Endometrial microvascular endothelial cells (primary cell): Measurements from ENCODE around the gene TMEM115. TPM values are rescaled to one million over a fixed set of nuclear protein-coding genes. Genes with fewer than 3 reads are reported as not detected.
"Not testable (repeated sequence)": the region's sequence is repeated elsewhere in the genome, so short reads cannot be mapped to it uniquely, and the experiment has no call there.

Source experiments
- in situ Hi-C: cut with HindIII; loops from 2 replicates; pipeline ENCODE4 v1.10.0; 2017; ENCODE audit warnings: low sequenced_read_pairs, low pct_unique_long_range_greater_than_20kb; ENCODE audit errors: inconsistent ontology term
- total RNA-seq: library from RNA; depleted of rRNA; stranded (reverse); fragments of >200 nt; gene quantifications from one replicate; pipeline ENCODE4 v1.2.3, GENCODE V29; 2015; ENCODE audit errors: inconsistent ontology term

The TMEM115 gene
- total RNA-seq, 1 donor from 2014 or later: 83.0 TPM

DNA sequence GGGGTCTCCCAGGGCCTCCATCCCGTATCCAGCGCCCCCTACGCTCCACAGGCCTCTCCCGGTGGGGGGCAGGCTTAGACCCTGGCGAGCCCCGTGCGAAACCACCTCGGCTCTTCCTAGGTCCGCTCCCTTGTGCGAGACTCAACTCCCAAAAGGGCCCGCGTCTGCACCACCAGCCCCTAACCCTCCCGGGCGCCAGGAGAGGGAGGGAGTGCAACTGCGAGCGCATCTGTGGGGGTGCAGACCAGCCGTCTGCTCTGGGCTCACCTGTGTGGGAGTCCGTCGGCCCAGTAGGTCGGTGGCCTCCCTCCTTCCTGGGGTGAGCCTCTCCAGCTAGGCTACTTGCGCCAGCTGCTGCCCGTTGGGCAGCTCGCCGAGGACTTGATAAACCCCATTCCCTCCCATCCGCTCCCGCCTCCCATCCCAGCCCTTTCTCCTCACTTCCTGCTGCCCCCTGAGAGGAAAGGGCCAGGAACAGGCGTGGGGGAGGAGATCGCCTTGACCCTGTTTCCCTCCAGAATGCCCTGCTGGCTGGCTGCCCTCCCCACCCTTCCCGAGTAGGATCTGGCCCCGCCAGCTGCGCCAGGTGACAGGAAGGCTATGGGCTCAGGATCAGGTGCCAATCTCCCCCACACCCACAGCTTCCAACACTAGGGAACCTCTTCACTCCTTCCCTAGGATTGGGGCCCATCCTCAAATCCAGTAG, 36.8 kb downstream of the TMEM115 start, which contains the start of gene HYAL2:
Gene HYAL2 (minus strand): TSS at position 360 of the 706 bp plus-strand sequence. CDS start 2,256 bp downstream, outside the sequence.
- in situ Hi-C loops: no loop called here

DNA sequence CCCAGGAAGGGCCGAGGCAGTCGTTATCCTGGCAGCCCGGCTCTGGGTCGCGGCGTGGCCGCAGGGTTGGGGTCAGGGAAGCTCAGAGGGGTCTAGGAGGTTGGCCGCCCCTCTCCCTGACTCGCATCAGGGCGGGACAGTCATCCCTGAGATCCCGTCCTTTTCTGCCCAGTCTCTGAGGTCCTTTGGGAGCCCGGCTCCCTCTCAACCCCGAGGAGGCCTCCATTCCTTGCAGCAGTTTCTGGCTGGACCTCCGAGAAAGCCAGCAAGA, 37.3 kb downstream of the TMEM115 start:
- in situ Hi-C loops: no loop called here

DNA sequence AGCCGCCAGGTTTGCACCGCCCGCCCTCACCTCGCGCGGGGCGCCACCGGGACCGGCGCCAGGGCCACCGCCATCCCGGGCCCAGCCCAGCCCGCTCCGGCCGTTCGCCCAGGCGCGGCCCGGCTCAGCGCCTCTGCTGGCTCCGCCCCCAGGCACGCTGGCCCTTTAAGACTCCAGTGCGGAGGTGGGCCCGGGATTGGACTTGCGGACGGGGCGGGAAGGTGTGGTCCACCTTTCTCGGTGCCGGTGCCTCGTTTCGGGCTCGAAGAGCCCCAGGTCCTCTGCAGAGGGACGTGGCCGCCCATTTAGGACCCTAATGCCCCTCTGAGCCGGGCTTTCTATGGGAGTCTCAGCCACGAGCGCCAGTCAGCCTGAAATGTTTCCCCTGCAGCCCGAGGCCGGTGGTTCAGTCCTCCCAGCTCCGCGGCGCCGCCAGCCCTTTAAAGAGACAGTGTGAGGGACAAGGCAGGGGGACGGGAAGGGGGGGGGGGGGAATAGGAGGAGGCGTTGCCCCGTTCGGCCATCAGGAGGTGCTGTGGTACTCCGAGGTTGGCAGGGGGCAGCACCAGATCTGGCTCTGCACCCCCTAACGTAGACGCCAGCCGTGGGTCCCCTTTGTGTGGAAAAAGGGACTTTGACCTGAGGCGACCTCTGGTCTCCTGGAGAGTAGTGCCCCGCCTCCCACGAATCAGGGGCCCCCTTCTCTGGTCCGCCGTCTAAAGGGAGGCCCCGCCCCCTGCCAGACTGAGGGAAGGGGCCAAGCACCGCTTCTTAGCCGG, 37.8 kb downstream of the TMEM115 start:
- in situ Hi-C loops: no loop called here

DNA sequence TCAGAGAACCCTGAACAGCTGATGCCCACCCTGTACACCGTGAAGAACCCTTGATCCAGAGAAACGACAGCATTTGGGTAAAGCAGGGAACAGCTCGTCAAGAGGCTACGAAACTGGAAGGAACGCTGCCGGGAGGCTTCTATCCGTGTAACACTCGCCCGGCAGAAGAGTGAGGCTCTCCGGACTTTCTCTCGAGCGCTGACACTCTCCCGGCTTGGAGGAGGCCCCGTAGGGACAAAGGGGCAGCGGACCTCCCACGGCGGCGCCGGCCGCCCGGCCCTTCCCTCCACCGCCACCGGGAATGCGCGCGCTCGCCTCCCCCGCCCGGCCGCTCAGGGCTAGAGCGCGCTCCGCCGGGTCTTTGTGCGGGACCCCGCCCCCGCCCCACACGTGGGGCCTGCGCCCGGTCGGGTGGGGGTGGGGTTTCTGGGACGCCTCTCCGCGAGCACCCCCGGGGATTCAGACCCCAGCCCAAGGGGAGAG, 38.4 kb downstream of the TMEM115 start:
- in situ Hi-C loops: no loop called here

DNA sequence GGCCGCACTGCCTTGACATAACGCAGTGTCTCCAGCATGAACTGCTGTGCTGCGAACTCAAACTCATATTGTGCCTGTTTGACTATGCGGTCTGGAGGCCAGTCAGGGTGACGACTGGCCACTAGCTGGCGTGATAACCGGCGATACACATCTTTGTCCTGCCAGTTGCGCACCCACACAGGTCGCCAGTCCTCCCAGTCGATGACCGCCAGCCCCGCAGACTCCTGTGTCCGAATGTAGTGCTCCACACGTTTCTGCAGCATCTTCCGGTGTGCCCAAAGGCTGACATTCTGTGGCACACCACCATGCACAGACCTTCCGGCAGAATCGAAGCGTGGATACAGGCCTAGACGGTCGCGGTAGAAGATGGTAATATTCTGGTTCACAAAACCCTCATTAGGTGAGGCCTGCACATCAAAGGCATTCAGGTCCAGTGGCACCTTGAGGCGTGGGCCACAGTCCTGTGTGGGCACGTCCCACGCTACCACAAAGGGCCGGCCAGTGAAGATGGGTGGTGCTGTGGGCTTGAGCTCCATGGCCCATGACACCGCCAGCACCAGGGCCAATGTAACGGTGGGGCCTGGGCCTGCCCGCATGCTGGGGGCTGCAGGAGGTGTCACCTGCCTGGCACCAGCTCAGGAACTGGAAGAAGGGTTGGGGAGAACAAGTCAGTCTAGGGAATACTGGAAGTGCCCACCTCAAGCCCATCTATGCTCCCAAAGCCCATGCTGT, 39.3 kb downstream of the TMEM115 start:
- in situ Hi-C loops: no loop called here

DNA sequence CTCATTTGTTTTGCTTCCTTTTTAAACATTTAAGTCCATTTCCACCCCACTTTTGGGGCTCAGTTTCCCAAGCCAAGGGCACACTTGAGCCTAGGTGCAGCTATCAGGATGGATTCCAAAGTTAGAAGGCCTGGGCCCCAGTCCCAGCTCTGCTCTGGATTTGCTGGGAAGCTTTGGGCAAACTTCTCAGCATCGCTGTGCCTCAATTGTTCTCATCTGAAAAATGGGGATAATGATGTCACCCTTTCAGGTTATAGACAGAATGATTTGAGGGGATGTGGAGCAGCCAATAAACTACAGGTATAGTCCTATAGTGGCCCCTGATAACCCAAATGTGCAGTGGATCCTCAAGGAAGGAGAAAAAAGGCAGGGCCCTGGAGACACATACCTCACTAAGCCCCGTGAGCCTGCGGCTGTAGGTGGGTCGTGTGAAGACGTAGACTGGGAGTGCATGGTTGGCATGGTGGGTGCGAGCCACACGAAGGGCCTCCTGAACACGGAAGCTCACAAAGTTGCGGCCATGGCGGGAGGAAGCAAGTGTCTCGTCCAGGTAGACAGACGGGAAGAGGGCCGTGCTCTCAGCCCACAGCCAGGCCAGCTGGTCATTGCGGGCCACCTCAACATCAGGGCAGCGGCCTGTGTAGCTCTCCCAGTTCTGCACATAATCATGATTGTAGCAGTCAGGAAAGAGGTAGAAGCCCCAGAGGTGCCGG, 40.0 kb downstream of the TMEM115 start:
- in situ Hi-C loops: no loop called here

DNA sequence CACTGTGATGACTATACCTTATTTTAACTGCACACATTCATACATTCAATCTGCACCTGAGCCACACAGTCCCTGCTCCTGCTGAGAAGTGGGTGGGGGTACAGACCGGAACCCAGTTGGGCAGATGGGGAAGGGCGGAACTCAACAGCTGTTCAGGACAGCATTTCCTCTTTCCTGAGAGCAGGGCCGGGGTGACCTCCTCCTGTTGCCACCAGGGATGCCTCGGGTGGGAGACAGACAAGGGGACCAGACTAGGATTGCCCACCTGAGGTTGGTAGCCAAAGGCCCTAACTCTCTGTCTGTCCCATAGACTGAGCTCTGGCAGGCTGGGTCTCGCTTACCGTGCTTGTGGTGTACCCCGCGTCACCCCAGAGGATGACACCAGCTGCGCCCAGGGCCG, 40.7 kb downstream of the TMEM115 start:
- in situ Hi-C loops: no loop called here

DNA sequence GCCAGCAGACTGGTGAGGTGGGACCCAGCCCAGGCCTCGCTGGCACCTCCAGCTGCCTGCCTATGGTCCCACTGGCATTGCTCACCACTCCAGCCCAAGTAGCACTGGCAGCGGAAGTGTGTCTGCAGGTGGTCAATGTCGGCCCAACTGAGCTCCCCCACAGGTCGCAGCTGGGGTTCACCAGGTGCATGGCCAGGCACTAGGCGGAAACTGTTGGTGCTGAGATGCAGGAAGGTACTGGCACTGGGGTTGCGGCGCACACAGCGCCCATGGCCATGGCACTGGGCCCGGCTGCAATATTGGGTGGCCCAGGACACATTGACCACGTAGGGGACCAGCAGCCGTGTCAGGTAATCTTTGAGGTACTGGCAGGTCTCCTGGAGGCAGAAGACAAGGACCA, 41.2 kb downstream of the TMEM115 start:
- in situ Hi-C loops: no loop called here

DNA sequence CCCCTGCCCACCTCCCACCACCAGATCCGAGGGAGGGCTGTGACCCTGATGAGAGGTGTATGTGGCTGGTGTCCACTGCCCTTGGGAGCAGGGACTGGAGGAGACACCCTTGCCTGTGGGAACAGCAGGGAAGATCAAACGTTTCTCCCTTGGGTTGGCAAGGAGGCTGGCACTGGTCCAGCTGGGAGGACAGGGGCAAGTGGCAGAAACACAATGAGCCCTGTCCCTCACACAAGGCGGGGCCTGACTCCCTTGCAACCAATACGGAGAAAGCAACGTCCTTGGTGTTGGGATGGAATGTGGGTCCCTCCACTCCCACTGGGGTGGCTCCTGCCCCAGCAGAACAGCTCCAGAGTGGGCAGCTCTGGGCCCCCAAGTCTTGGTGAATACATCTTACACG, 42.0 kb downstream of the TMEM115 start:
- in situ Hi-C loops: no loop called here

DNA sequence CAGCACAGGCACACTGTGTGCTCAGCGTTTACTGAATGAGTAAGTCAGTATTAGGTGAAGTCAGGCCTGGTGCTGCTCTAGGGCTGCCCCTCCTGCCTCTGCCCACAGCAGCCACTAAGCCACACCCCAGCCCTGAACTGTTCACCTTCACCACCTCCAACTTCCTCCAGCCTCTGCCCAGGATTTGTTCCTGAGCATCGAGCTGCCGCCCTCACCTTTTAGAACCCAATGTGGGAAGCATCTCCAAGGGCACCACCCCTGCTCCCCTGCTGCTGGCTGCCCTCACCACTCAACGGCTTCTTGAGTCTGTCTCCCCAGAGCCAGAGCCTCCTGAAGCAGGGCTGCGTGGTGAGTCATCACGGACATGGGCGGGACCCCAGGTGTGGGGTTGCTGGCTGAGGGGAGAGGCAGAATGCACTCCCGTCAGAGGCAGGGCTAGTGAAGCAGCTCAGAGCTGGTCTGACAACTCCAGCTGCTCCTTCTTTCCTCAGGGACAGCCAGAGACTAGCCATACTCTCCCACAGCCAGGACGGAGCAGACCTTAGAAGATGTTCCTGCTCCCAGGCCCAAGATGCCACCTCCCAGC, 42.6 kb downstream of the TMEM115 start:
- in situ Hi-C loops: no loop called here

DNA sequence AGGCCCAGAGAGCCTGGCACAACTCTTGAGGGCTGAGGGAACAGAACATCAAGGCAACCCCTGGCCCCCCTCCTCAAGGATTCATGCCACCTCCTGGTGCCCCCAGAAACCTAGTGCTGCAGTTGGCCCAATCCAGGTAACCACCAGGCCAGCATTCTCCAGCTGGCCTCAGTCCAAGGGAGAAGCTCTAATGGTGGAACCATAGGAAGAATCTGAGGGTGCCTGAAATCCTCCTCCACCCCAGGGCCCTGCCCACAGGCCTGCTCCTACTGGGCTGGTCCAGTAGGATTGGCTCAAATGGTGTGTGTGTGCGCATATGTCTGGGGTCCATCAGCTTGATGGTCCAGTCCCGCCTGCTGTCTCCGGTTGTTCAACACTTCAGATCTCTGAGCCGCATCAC, 44.5 kb downstream of the TMEM115 start:
- in situ Hi-C loops: no loop called here

DNA sequence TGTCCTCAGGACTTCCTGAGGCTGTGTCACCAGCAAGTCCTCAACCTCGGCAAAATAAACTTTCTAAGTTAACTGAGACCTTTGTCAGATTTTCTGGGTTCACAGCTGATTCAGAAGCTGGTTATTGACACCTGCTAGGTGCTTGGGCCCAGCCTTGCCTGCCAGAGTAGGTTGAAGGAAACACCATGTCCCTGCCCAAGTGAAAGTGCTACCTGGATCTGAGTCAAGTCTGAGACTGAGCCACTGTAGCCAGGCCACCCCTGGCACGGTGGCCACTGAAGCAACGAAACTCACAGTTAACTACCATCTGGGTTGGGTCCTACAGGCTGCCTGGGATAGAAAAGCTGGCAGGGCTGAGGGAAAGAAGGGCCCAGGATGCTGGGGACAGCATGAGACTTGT, 45.0 kb downstream of the TMEM115 start:
- in situ Hi-C loops: no loop called here

DNA sequence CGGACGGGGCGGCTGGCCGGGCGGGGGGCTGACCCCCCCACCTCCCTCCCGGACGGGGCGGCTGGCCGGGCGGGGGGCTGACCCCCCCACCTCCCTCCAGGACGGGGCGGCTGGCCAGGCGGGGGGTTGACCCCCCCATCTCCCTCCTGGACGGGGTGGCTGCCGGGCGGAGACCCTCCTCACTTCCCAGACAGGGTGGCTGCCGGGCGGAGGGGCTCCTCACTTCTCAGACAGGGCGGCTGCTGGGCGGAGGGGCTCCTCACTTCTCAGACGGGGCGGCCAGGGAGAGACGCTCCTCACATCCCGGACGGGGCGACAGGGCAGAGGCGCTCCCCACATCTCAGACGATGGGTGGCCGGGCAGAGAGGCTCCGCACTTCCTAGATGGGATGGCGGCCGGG, 47.3 kb downstream of the TMEM115 start:
- in situ Hi-C loops: not testable (repeated sequence)

Other genes starting within 250 kb of the TMEM115 start
- gene SEMA3F, start 204.2 kb downstream of the TMEM115 start, total RNA-seq: 263 TPM
- gene GNAT1, start 167.9 kb downstream of the TMEM115 start, total RNA-seq: not detected
- not detected for gene SLC38A3, start 154.2 kb downstream of the TMEM115 start, total RNA-seq
- gene GNAI2, start 123.3 kb downstream of the TMEM115 start, total RNA-seq: 611 TPM
- 0.19 TPM for gene SEMA3B, start 90.4 kb downstream of the TMEM115 start, total RNA-seq
- gene LSMEM2, start 80.4 kb downstream of the TMEM115 start, total RNA-seq: not detected
- 188 TPM for gene IFRD2, start 67.1 kb downstream of the TMEM115 start, total RNA-seq
- 7.3 TPM for gene HYAL3, start 60.1 kb downstream of the TMEM115 start, total RNA-seq
- gene NAA80, start 60.1 kb downstream of the TMEM115 start, total RNA-seq: 11.2 TPM
- 10.3 TPM for gene HYAL1, start 55.9 kb downstream of the TMEM115 start, total RNA-seq
- 432 TPM for gene HYAL2, start 36.8 kb downstream of the TMEM115 start, total RNA-seq
- 40.9 TPM for gene TUSC2, start 31.3 kb downstream of the TMEM115 start, total RNA-seq
- gene RASSF1, start 18.7 kb downstream of the TMEM115 start, total RNA-seq: 24.7 TPM
- gene ZMYND10, start 13.8 kb downstream of the TMEM115 start, total RNA-seq: not detected
- 13.6 TPM for gene NPRL2, start 8.7 kb downstream of the TMEM115 start, total RNA-seq
- gene CYB561D2, start 8.7 kb downstream of the TMEM115 start, total RNA-seq: 40.8 TPM
- gene CACNA2D2, start 144.1 kb upstream of the TMEM115 start, total RNA-seq: not detected
- gene C3orf18, start 208.2 kb upstream of the TMEM115 start, total RNA-seq: 0.56 TPM
- 14.7 TPM for gene HEMK1, start 210.0 kb upstream of the TMEM115 start, total RNA-seq